Testis (tissue), 2 donors: Measurements from ENCODE around the gene GFPT2.

Experiments used
- POLR2A ChIP-seq: fragments of 450-650 bp; IDR thresholded peaks from one replicate; pipeline ENCODE4 v1.6.1; 2017; ENCODE audit warnings: antibody characterized with exemption, mild to moderate bottlenecking, moderate library complexity
- TF ChIP-seq, protein P1 (sequence below), 3 experiments: fragments of 450-650 bp in 2 of 3; fragments of 200-600 bp in 1 of 3; sonication (generic) in 1 of 3; IDR thresholded peaks; one replicate each; pipeline ENCODE4 v1.5.1; 2016 to 2019; ENCODE audit warnings: antibody characterized with exemption in 3 of 3, mild to moderate bottlenecking in 2 of 3, moderate library complexity in 1 of 3

DNA sequence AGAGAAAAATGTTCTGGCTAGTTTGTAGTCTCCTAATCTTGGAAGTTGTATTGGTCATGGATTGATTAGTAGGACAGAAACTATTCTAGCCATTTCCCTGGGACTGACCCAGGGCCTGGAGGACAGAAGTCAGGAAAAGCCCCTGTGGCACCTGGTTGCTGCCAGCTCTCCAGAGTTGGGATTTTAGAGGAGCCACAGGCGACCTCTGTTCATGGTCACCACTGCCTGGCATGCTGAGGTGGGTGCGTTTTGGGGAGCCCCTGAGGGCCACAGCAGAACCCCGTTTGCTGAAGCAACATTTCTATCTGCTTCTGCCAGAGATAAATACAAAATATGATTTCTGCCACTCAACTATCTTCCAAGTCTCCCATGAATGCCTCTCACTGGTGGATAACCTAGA is 53.6 kb downstream of the GFPT2 start:
- TF ChIP-seq, protein P1, sequence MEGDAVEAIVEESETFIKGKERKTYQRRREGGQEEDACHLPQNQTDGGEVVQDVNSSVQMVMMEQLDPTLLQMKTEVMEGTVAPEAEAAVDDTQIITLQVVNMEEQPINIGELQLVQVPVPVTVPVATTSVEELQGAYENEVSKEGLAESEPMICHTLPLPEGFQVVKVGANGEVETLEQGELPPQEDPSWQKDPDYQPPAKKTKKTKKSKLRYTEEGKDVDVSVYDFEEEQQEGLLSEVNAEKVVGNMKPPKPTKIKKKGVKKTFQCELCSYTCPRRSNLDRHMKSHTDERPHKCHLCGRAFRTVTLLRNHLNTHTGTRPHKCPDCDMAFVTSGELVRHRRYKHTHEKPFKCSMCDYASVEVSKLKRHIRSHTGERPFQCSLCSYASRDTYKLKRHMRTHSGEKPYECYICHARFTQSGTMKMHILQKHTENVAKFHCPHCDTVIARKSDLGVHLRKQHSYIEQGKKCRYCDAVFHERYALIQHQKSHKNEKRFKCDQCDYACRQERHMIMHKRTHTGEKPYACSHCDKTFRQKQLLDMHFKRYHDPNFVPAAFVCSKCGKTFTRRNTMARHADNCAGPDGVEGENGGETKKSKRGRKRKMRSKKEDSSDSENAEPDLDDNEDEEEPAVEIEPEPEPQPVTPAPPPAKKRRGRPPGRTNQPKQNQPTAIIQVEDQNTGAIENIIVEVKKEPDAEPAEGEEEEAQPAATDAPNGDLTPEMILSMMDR (IDR thresholded peaks at IDR 0.05), result no peak
- TF ChIP-seq POLR2A, result no peak
